GM21528 (cell line): ENCODE data around the gene FUT7.
A peak's percentile ranks its signal among the peaks of the same experiment; 100 is the strongest.
"Not testable (repeated sequence)": the region's sequence is repeated elsewhere in the genome, so short reads cannot be mapped to it uniquely, and the experiment has no call there.

Experiments used
- ATAC-seq: cut with Tn5 transposase; IDR thresholded peaks from one replicate; pipeline ENCODE4 v1.9.1; 2021; ENCODE audit warnings: mild to moderate bottlenecking, moderate library complexity; ENCODE audit not compliant: unreplicated experiment, low FRiP score

The FUT7 gene

GRCh38 chr9:137007816-137008270, 24.0 kb downstream of the FUT7 start:
- ATAC-seq: no peak

- no peak for ATAC-seq
Observed at GRCh38 chr9:137007108-137007815, 24.6 kb downstream of the FUT7 start.

GRCh38 chr9:137006116-137007003, 25.5 kb downstream of the FUT7 start:
- ATAC-seq: no peak

GRCh38 chr9:137004285-137004684, 27.6 kb downstream of the FUT7 start:
- not testable (repeated sequence) for ATAC-seq

- ATAC-seq: no peak
Observed at GRCh38 chr9:137002646-137003041, 29.2 kb downstream of the FUT7 start.

- no peak for ATAC-seq
Observed at GRCh38 chr9:137001857-137002645, 29.8 kb downstream of the FUT7 start.

GRCh38 chr9:137000177-137000930, 31.5 kb downstream of the FUT7 start:
- ATAC-seq: peak; percentile 60

GRCh38 chr9:136997830-136998234, 34.1 kb downstream of the FUT7 start:
- no peak for ATAC-seq

GRCh38 chr9:136997371-136997770, 34.5 kb downstream of the FUT7 start:
- ATAC-seq: no peak

- no peak for ATAC-seq
Observed at GRCh38 chr9:136996361-136997292, 35.3 kb downstream of the FUT7 start, which contains the start of gene CLIC3. CLIC3 (minus strand) TSS chr9:136996568; CDS start chr9:136996543, 25 bp downstream.

- no peak for ATAC-seq
Observed at GRCh38 chr9:136995772-136996311, 36.0 kb downstream of the FUT7 start.

- ATAC-seq: no peak
Observed at GRCh38 chr9:136995362-136995761, 36.5 kb downstream of the FUT7 start.

- ATAC-seq: no peak
Observed at GRCh38 chr9:136994888-136995230, 37.0 kb downstream of the FUT7 start.

GRCh38 chr9:136994180-136994887, 37.6 kb downstream of the FUT7 start:
- no peak for ATAC-seq

- ATAC-seq: no peak
Observed at GRCh38 chr9:136992819-136993369, 39.0 kb downstream of the FUT7 start.

- ATAC-seq: peak; percentile 69
Observed at GRCh38 chr9:136991993-136992818, 39.7 kb downstream of the FUT7 start, which contains the start of gene PAXX. PAXX (plus strand) TSS chr9:136992422; CDS start chr9:136992444, 22 bp downstream.
